K562 (cell line): ENCODE results near the gene ANXA4. TPM values are rescaled to one million over a fixed set of nuclear protein-coding genes. Genes with fewer than 3 reads are reported as not detected.

ENCODE experiments used
- CCNT2 ChIP-seq: IDR thresholded peaks from 2 replicates; pipeline ENCODE4 v1.6.1; 2011; ENCODE audit warnings: borderline replicate concordance, low read depth, mild to moderate bottlenecking, moderate library complexity, mixed read lengths, low read length; ENCODE audit not compliant: insufficient read length; ENCODE audit errors: extremely low read depth
- E2F3 ChIP-seq: fragments of 250-450 bp; sonication (Bioruptor Pico); IDR thresholded peaks from 2 replicates; pipeline ENCODE4 v1.4.0; 2020; ENCODE audit warnings: mild to moderate bottlenecking
- ELF2 ChIP-seq: fragments of 250-450 bp; sonication (Bioruptor Pico); IDR thresholded peaks from 2 replicates; pipeline ENCODE4 v1.5.0; 2021; ENCODE audit warnings: mild to moderate bottlenecking
- ESRRB ChIP-seq: fragments of 250-450 bp; sonication (Bioruptor Pico); IDR thresholded peaks from 2 replicates; pipeline ENCODE4 v1.5.0; 2020; ENCODE audit warnings: mild to moderate bottlenecking, moderate library complexity, borderline replicate concordance
- FOXM1 ChIP-seq, 2 experiments: fragments of 450-650 bp in 1 of 2; sonication (generic) in 1 of 2; formaldehyde crosslinking in 1 of 2; IDR thresholded peaks; 2 replicates each; pipeline versions ENCODE4 v1.6.1 to v1.9.0; 2017 to 2022; ENCODE audit warnings: low read depth in 2 of 2, mild to moderate bottlenecking in 2 of 2, missing genetic modification reagents in 1 of 2, moderate library complexity in 1 of 2
- KDM5B ChIP-seq: fragments of 200-600 bp; sonication (generic); IDR thresholded peaks from 2 replicates; pipeline ENCODE4 v1.6.1; 2012; ENCODE audit warnings: low read depth, mild to moderate bottlenecking, moderate library complexity, low read length, control low read depth, inconsistent platforms; ENCODE audit not compliant: insufficient replicate concordance
- NFE2L1 ChIP-seq: fragments of 450-650 bp; IDR thresholded peaks from 2 replicates; pipeline ENCODE4 v1.6.1; 2016; ENCODE audit warnings: missing genetic modification characterization, low read depth, mild to moderate bottlenecking, missing compliant biosample characterization, moderate library complexity, borderline replicate concordance
- PPARD ChIP-seq: fragments of 250-450 bp; sonication (Bioruptor Pico); IDR thresholded peaks from 2 replicates; pipeline ENCODE4 v1.8.0; 2022; ENCODE audit warnings: inconsistent platforms, mild to moderate bottlenecking, moderate library complexity
- RBM14 ChIP-seq: fragments of 200-400 bp; formaldehyde crosslinking; IDR thresholded peaks from 2 replicates; pipeline ENCODE4 v1.6.1; 2018; ENCODE audit warnings: low read depth, mild to moderate bottlenecking, low read length, moderate library complexity, borderline replicate concordance; ENCODE audit not compliant: insufficient read depth
- RFX1 ChIP-seq: fragments of 450-650 bp; IDR thresholded peaks from 2 replicates; pipeline ENCODE4 v1.6.1; 2016; ENCODE audit warnings: mild to moderate bottlenecking, moderate library complexity
- U2AF1 ChIP-seq: fragments of 200-400 bp; formaldehyde crosslinking; optimal IDR thresholded peaks from 2 replicates; pipeline ENCODE3; 2017; ENCODE audit warnings: mild to moderate bottlenecking, low read depth, low read length, moderate library complexity
- UBTF ChIP-seq, 2 experiments: IDR thresholded peaks; 2 replicates each; pipeline ENCODE4 v1.6.1; 2012; ENCODE audit warnings: improper control_type of control experiment in 2 of 2, low read depth in 2 of 2, low read length in 2 of 2, borderline replicate concordance in 1 of 2
- ZFX ChIP-seq: sonication (generic); formaldehyde crosslinking; IDR thresholded peaks from 2 replicates; pipeline ENCODE4 v1.8.0; 2022; ENCODE audit warnings: mild to moderate bottlenecking, missing genetic modification reagents, moderate library complexity
- ZNF124 ChIP-seq: sonication (generic); formaldehyde crosslinking; IDR thresholded peaks from 2 replicates; pipeline ENCODE4 v1.8.1; 2022; ENCODE audit warnings: missing genetic modification reagents
- ZNF253 ChIP-seq: fragments of 250-450 bp; sonication (Bioruptor Pico); conservative IDR thresholded peaks from 2 replicates; pipeline ENCODE4 v1.6.1; 2021; ENCODE audit warnings: mild to moderate bottlenecking
- ZNF668 ChIP-seq: fragments of 250-450 bp; sonication (Bioruptor Pico); IDR thresholded peaks from 2 replicates; pipeline ENCODE4 v1.8.0; 2022; ENCODE audit warnings: mild to moderate bottlenecking, inconsistent platforms
- polyA plus RNA-seq, 8 experiments: library from polyadenylated mRNA; depleted of rRNA in 4 of 8; stranded (reverse) in 5 of 8; unstranded in 3 of 8; fragments of >200 nt; fragmentation: Nextera tagmentation in 2 of 8; fragmentation: Illumina TruSeq in 1 of 8; extraction: Ambion mirVana in 2 of 8; extraction: Trizol in 1 of 8; gene quantifications; 2 replicates each; pipeline versions ENCODE4 v1.2.1 to v1.2.3, GENCODE V29; 2011 to 2014; ENCODE audit warnings: inconsistent platforms in 1 of 8, missing spikeins in 1 of 8
- total RNA-seq, 7 experiments: library from RNA; depleted of rRNA in 6 of 7; stranded (reverse); fragments of >200 nt in 6 of 7; fragmentation: Illumina TruSeq in 2 of 7; extraction: Trizol in 2 of 7; gene quantifications; 2 replicates each; pipeline versions ENCODE4 v1.2.1 to v1.2.3, GENCODE V29; 2011 to 2021; ENCODE audit warnings: low replicate concordance in 1 of 7
- TF ChIP-seq, protein P1 (sequence below): IDR thresholded peaks from 3 replicates; pipeline ENCODE4 v1.6.1; 2011; ENCODE audit warnings: borderline replicate concordance, mild to moderate bottlenecking, moderate library complexity; ENCODE audit not compliant: insufficient read length; ENCODE audit errors: extremely low read depth
- TF ChIP-seq, protein P2 (sequence below): fragments of 250-450 bp; sonication (Bioruptor Pico); IDR thresholded peaks from 2 replicates; pipeline ENCODE4 v1.9.0; 2021; ENCODE audit warnings: mild to moderate bottlenecking
- TF ChIP-seq, protein P3 (sequence below): fragments of 450-650 bp; formaldehyde crosslinking; IDR thresholded peaks from 2 replicates; pipeline ENCODE4 v1.4.0; 2020; ENCODE audit warnings: mild to moderate bottlenecking

Gene ANXA4
- total and polyA plus RNA-seq, 9 of the 15 experiments (the other 6 are each of a cell fraction or from before 2014, with no cell fraction given): 3.4 to 13.6 (median 11.6) TPM

- TF ChIP-seq ZNF124 (CRISPR knock-in tag): no peak
- TF ChIP-seq, protein P1, sequence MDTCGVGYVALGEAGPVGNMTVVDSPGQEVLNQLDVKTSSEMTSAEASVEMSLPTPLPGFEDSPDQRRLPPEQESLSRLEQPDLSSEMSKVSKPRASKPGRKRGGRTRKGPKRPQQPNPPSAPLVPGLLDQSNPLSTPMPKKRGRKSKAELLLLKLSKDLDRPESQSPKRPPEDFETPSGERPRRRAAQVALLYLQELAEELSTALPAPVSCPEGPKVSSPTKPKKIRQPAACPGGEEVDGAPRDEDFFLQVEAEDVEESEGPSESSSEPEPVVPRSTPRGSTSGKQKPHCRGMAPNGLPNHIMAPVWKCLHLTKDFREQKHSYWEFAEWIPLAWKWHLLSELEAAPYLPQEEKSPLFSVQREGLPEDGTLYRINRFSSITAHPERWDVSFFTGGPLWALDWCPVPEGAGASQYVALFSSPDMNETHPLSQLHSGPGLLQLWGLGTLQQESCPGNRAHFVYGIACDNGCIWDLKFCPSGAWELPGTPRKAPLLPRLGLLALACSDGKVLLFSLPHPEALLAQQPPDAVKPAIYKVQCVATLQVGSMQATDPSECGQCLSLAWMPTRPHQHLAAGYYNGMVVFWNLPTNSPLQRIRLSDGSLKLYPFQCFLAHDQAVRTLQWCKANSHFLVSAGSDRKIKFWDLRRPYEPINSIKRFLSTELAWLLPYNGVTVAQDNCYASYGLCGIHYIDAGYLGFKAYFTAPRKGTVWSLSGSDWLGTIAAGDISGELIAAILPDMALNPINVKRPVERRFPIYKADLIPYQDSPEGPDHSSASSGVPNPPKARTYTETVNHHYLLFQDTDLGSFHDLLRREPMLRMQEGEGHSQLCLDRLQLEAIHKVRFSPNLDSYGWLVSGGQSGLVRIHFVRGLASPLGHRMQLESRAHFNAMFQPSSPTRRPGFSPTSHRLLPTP: no peak
- no peak for TF ChIP-seq FOXM1 (IDR thresholded peaks at IDR 0.05; ENCODE audit: low read depth)
- no peak for TF ChIP-seq FOXM1 (CRISPR knock-in tag; IDR thresholded peaks at IDR 0.05; ENCODE audit: low read depth)
- no peak for TF ChIP-seq E2F3
- TF ChIP-seq, protein P2, sequence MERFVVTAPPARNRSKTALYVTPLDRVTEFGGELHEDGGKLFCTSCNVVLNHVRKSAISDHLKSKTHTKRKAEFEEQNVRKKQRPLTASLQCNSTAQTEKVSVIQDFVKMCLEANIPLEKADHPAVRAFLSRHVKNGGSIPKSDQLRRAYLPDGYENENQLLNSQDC: no peak
- no peak for TF ChIP-seq RBM14
- TF ChIP-seq ESRRB (CRISPR knock-in tag): no peak
- no peak for TF ChIP-seq ZNF668 (CRISPR knock-in tag)
- TF ChIP-seq KDM5B: peak; percentile 11
- no peak for TF ChIP-seq PPARD (CRISPR knock-in tag)
- no peak for TF ChIP-seq NFE2L1 (tag)
- TF ChIP-seq UBTF (IDR thresholded peaks at IDR 0.05; ENCODE audit: borderline replicate concordance in 1 of 2, low read depth in 2 of 2, low read length in 2 of 2): peak; percentile 58 to 65; a peak in 2 of 4 replicates
- peak; percentile 88 for TF ChIP-seq ZFX (CRISPR knock-in tag)
- TF ChIP-seq, protein P3, sequence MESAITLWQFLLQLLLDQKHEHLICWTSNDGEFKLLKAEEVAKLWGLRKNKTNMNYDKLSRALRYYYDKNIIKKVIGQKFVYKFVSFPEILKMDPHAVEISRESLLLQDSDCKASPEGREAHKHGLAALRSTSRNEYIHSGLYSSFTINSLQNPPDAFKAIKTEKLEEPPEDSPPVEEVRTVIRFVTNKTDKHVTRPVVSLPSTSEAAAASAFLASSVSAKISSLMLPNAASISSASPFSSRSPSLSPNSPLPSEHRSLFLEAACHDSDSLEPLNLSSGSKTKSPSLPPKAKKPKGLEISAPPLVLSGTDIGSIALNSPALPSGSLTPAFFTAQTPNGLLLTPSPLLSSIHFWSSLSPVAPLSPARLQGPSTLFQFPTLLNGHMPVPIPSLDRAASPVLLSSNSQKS: no peak
- TF ChIP-seq U2AF1: peak; percentile 14
- TF ChIP-seq ELF2 (CRISPR knock-in tag): no peak
- TF ChIP-seq RFX1: no peak
- peak; percentile 31 for TF ChIP-seq CCNT2
- no peak for TF ChIP-seq ZNF253 (CRISPR knock-in tag)
These were observed at the start of gene ANXA4 (continued) for GRCh38 chr2:69741575-69742321.
